ENCODE results near the gene LRRC8C. TPM values are rescaled to one million over a fixed set of nuclear protein-coding genes. Genes with fewer than 3 reads are reported as not detected.
A peak's percentile ranks its signal among the peaks of the same experiment; 100 is the strongest.

The LRRC8C gene
- total RNA-seq, 1 donor from 2014 or later: 56.5 TPM

- Mint-ChIP-seq H3K27me3 (ENCODE audit: low read depth) (no peaks in the 10 kb centered on the region), H3K4me1 (ENCODE audit: low read depth) (peaks cover 85% of the 10 kb centered on the region), H3K36me3 (ENCODE audit: low read depth) (peaks cover 41% of the 10 kb centered on the region), H3K4me3 (ENCODE audit: low read depth) (no peak overlapping the region), H3K27ac (peak overlapping the region; percentile 43), H3K9me3 (no peaks in the 10 kb centered on the region)
- DNase-seq (ENCODE audit: low spot score): no peak
- intact Hi-C loops (cut with micrococcal nuclease): loop anchor here (1.0 to 10.0 kb wide), 2 partner anchors 10 to 326 kb away; partner anchors contain the start of gene GBP5
Measured at GRCh38 chr1:89600451-89601224, 32.3 kb upstream of the LRRC8C start.

- Mint-ChIP-seq H3K27ac (peak overlapping the region; percentile 99), H3K9me3 (no peaks in the 10 kb centered on the region), H3K4me1 (ENCODE audit: low read depth) (peaks cover 91% of the 10 kb centered on the region), H3K4me3 (ENCODE audit: low read depth) (peak overlapping the region; percentile 46), H3K27me3 (ENCODE audit: low read depth) (no peaks in the 10 kb centered on the region), H3K36me3 (ENCODE audit: low read depth) (peaks cover 32% of the 10 kb centered on the region)
- DNase-seq (ENCODE audit: low spot score): no peak
- intact Hi-C loops (cut with micrococcal nuclease): loop anchor here (1.0 to 10.0 kb wide), 4 partner anchors 33 to 328 kb away; partner anchors contain the start of genes GBP5 and LRRC8B
Measured at GRCh38 chr1:89602871-89603404, 30.0 kb upstream of the LRRC8C start.

- Mint-ChIP-seq H3K27me3 (ENCODE audit: low read depth) (no peaks in the 10 kb centered on the region), H3K9me3 (no peaks in the 10 kb centered on the region), H3K36me3 (ENCODE audit: low read depth) (peaks cover 31% of the 10 kb centered on the region), H3K27ac (peak overlapping the region; percentile 99), H3K4me3 (ENCODE audit: low read depth) (peak overlapping the region; percentile 57), H3K4me1 (ENCODE audit: low read depth) (peaks cover 91% of the 10 kb centered on the region)
- intact Hi-C loops (cut with micrococcal nuclease): loop anchor here (1.0 to 10.0 kb wide), 4 partner anchors 32 to 329 kb away; partner anchors contain the start of genes GBP5 and LRRC8B
- no peak for DNase-seq (ENCODE audit: low spot score)
Measured at GRCh38 chr1:89603651-89604413, 29.1 kb upstream of the LRRC8C start.

- Mint-ChIP-seq H3K9me3 (no peaks in the 10 kb centered on the region), H3K36me3 (ENCODE audit: low read depth) (peaks cover 35% of the 10 kb centered on the region), H3K27ac (peak overlapping the region; percentile 99), H3K27me3 (ENCODE audit: low read depth) (no peaks in the 10 kb centered on the region), H3K4me3 (ENCODE audit: low read depth) (peak overlapping the region; percentile 28), H3K4me1 (ENCODE audit: low read depth) (peaks cover 91% of the 10 kb centered on the region)
- DNase-seq (ENCODE audit: low spot score): no peak
- intact Hi-C loops (cut with micrococcal nuclease): loop anchor here (10.0 kb wide), 1 partner anchor 330 kb away; the partner anchor contains the start of gene GBP5
Measured at GRCh38 chr1:89604414-89604735, 28.5 kb upstream of the LRRC8C start.

- Mint-ChIP-seq H3K4me3 (ENCODE audit: low read depth) (peak overlapping the region; percentile 5), H3K27me3 (ENCODE audit: low read depth) (no peaks in the 10 kb centered on the region), H3K36me3 (ENCODE audit: low read depth) (peaks cover 31% of the 10 kb centered on the region), H3K9me3 (no peaks in the 10 kb centered on the region), H3K27ac (peak overlapping the region; percentile 99), H3K4me1 (ENCODE audit: low read depth) (peaks cover 90% of the 10 kb centered on the region)
- DNase-seq (ENCODE audit: low spot score): no peak
- intact Hi-C loops (cut with micrococcal nuclease): loop anchor here (2.0 to 10.0 kb wide), 3 partner anchors 157 to 392 kb away; partner anchors contain the start of genes GBP5 and ZNF326
Measured at GRCh38 chr1:89605692-89606091, 27.2 kb upstream of the LRRC8C start.

- H3K9me3 Mint-ChIP-seq: no peaks in the 10 kb centered on the region
- intact Hi-C loops (cut with micrococcal nuclease): loop anchor here (2.0 to 10.0 kb wide), 3 partner anchors 156 to 391 kb away; partner anchors contain the start of genes GBP5 and ZNF326
- peaks cover 90% of the 10 kb centered on the region for H3K4me1 Mint-ChIP-seq (ENCODE audit: low read depth)
- peak overlapping the region; percentile 60 for H3K4me3 Mint-ChIP-seq (ENCODE audit: low read depth)
- H3K36me3 Mint-ChIP-seq (ENCODE audit: low read depth): peaks cover 31% of the 10 kb centered on the region
- DNase-seq (ENCODE audit: low spot score): no peak
- H3K27me3 Mint-ChIP-seq (ENCODE audit: low read depth): no peaks in the 10 kb centered on the region
- peak overlapping the region; percentile 99 for H3K27ac Mint-ChIP-seq
Measured at GRCh38 chr1:89606227-89606980, 26.5 kb upstream of the LRRC8C start.

- H3K36me3 Mint-ChIP-seq (ENCODE audit: low read depth): peaks cover 25% of the 10 kb centered on the region
- no peaks in the 10 kb centered on the region for H3K27me3 Mint-ChIP-seq (ENCODE audit: low read depth)
- peaks cover 90% of the 10 kb centered on the region for H3K4me1 Mint-ChIP-seq (ENCODE audit: low read depth)
- no peaks in the 10 kb centered on the region for H3K9me3 Mint-ChIP-seq
- peak overlapping the region; percentile 60 for H3K4me3 Mint-ChIP-seq (ENCODE audit: low read depth)
- no peak for DNase-seq (ENCODE audit: low spot score)
- intact Hi-C loops (cut with micrococcal nuclease): loop anchor here (2.0 to 10.0 kb wide), 3 partner anchors 156 to 390 kb away; partner anchors contain the start of genes GBP5 and ZNF326
- peak overlapping the region; percentile 99 for H3K27ac Mint-ChIP-seq
Measured at GRCh38 chr1:89607156-89607555, 25.8 kb upstream of the LRRC8C start.

- intact Hi-C loops (cut with micrococcal nuclease): loop anchor here (1.0 to 10.0 kb wide), 8 partner anchors 20 to 390 kb away; partner anchors contain the start of genes GBP5, LRRC8B and ZNF326
- H3K4me3 Mint-ChIP-seq (ENCODE audit: low read depth): peak overlapping the region; percentile 81
- H3K36me3 Mint-ChIP-seq (ENCODE audit: low read depth): peaks cover 23% of the 10 kb centered on the region
Measured at GRCh38 chr1:89607586-89608318, 25.2 kb upstream of the LRRC8C start.

GRCh38 chr1:89608319-89608983 is 24.5 kb upstream of the LRRC8C start:
- Mint-ChIP-seq H3K27ac (peak overlapping the region; percentile 99), H3K36me3 (ENCODE audit: low read depth) (peaks cover 19% of the 10 kb centered on the region), H3K9me3 (no peaks in the 10 kb centered on the region), H3K4me3 (ENCODE audit: low read depth) (peak overlapping the region; percentile 81), H3K27me3 (ENCODE audit: low read depth) (no peaks in the 10 kb centered on the region), H3K4me1 (ENCODE audit: low read depth) (peaks cover 89% of the 10 kb centered on the region)
- peak; percentile 67 for DNase-seq (ENCODE audit: low spot score)
- intact Hi-C loops (cut with micrococcal nuclease): loop anchor here (1.0 to 10.0 kb wide), 7 partner anchors 19 to 389 kb away; partner anchors contain the start of genes GBP5, LRRC8B and ZNF326

More at GRCh38 chr1:89607586-89608318, 25.2 kb upstream of the LRRC8C start:
- no peak for DNase-seq (ENCODE audit: low spot score)
- Mint-ChIP-seq H3K4me1 (ENCODE audit: low read depth) (peaks cover 93% of the 10 kb centered on the region), H3K27me3 (ENCODE audit: low read depth) (no peaks in the 10 kb centered on the region), H3K9me3 (no peaks in the 10 kb centered on the region), H3K27ac (peak overlapping the region; percentile 99)

GRCh38 chr1:89608984-89609725 is 23.8 kb upstream of the LRRC8C start:
- peak overlapping the region; percentile 81 for H3K4me3 Mint-ChIP-seq (ENCODE audit: low read depth)
- no peaks in the 10 kb centered on the region for H3K9me3 Mint-ChIP-seq
- peak overlapping the region; percentile 99 for H3K27ac Mint-ChIP-seq
- peak; percentile 59 for DNase-seq (ENCODE audit: low spot score)
- H3K36me3 Mint-ChIP-seq (ENCODE audit: low read depth): peaks cover 19% of the 10 kb centered on the region
- no peaks in the 10 kb centered on the region for H3K27me3 Mint-ChIP-seq (ENCODE audit: low read depth)
- intact Hi-C loops (cut with micrococcal nuclease): loop anchor here (1.0 to 10.0 kb wide), 7 partner anchors 18 to 388 kb away; partner anchors contain the start of genes GBP5, LRRC8B and ZNF326
- H3K4me1 Mint-ChIP-seq (ENCODE audit: low read depth): peaks cover 85% of the 10 kb centered on the region

Measured in activated T-helper 2 cell treated with anti-CD3 and anti-CD28 coated beads, Interferon-gamma antibody, Interleukin-2, Interleukin-4, amounts not matched to agents 10 μg/mL and 5 μg/mL and 100 μg/mL, durations not matched to agents 14 hours and 24 hours and 36 hours (primary cell).